HG02852 (cell line): Measurements from ENCODE around the gene SFN.
"Not testable (repeated sequence)": the region's sequence is repeated elsewhere in the genome, so short reads cannot be mapped to it uniquely, and the experiment has no call there.

ENCODE experiments used
- ATAC-seq: cut with Tn5 transposase; IDR thresholded peaks from one replicate; pipeline ENCODE4 v1.9.1; 2021; ENCODE audit warnings: mild to moderate bottlenecking, moderate library complexity; ENCODE audit not compliant: unreplicated experiment

SFN gene

GRCh38 chr1:26862781-26863684 lies at the start of gene SFN:
TSS of gene SFN (plus strand) at chr1:26863149. CDS start at chr1:26863213, 64 bp downstream.
- ATAC-seq = no peak

DNA sequence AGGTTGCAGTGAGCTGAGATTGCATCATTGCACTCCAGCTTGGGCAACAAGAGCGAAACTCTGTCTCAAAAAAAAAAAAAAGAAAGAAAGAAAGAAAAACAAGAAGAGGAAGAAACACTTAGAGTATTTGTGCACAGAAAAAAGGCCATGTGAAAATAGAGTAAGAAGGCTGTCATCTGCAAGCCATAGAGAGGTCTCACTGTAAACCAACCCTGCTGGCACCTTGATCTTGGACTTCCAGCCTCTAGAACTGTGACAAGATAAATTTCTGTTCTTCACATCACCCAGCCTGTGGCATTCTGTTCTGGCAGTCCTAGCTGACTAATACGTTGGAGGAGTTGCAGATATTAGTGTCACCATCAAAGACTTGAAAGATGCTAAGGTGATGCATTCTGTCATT lies 48.6 kb upstream of the SFN start:
- no peak for ATAC-seq

GRCh38 chr1:26814893-26815292 lies 48.1 kb upstream of the SFN start:
- ATAC-seq = no peak

- ATAC-seq = peak; percentile 91
Observed at GRCh38 chr1:26820784-26821269, 42.1 kb upstream of the SFN start.

GRCh38 chr1:26822737-26823395 lies 40.1 kb upstream of the SFN start:
- ATAC-seq = no peak

DNA sequence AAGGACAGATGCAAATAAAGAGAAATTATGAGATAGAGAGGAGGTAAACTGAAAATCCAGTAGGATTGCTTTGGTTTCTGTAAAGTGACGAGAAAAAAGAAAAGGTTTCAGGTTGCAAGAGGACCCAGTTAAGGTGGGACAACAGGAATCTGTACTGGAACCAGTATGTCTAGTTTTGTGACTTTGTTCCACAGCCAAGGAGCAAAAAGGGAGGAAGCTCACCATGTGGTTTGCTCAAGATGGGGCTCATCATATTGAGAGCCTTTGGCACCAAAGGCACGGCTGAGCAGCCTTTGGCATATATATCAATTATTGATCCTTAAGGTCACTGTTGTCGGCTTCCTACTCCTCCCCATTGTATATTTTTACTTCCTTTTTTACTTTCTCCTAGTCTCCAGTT lies 38.2 kb upstream of the SFN start:
- no peak for ATAC-seq

DNA sequence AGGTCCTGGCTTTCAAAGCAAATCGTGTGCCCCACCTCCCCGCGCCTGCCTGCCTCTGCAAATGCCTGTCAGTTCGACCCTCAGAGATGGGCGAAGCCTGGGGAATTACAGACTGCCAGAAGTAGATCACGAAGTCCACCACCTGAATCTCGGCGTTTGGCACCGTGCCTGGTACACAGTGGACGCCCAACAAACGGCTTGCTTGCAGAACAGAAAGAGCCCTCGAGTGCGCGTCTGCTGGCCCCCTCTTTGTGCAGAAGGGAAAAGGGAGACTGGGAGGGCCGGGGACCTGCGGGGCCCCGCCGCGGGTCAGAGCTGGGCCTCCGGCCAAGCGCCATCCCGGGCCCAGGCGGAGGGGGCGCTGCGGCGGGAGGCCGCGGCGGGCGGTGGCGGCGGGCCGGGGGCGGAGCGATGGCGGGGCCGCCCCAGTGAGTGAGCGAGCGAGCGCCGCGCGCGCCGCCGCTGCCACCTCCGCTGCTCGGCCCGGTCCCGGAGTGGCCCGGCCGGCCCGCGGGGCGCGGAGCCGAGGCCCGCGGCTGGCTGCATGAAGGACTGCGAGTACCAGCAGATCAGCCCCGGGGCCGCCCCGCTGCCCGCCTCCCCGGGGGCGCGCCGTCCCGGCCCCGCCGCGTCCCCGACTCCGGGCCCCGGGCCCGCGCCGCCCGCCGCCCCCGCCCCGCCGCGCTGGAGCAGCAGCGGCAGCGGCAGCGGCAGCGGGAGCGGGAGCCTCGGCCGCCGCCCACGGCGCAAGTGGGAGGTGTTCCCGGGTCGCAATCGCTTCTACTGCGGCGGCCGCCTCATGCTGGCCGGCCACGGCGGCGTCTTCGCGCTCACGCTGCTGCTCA lies 36.5 kb upstream of the SFN start, which contains the start of gene ZDHHC18:
Gene ZDHHC18 (plus strand): TSS at position 428 of the 845 bp plus-strand sequence. CDS start 117 bp downstream, at position 545.
- ATAC-seq = peak; percentile 72

DNA sequence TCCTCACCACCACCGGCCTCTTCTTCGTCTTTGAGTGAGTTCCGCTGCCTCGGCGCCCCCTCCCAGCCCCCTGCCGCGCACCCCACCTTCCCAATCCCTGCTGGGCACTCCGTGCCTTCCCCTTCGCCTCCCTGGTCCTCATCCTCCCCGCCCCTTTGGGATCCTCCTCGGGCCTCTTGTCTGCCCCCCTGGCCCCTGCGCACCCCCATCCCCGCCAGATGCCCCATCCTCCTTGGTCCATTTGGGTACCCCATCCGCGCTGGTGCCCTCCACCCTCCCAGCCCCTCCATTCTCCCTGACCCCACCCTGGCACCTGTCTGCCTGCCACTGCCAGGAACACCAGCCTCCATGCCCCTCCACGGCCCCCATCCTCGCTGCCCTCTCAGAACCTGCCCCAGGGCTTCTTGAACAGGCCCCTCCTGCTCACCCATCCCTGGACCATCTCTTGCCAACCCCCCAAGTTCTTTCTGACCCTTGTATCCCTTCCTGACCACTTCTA lies 35.8 kb upstream of the SFN start:
- ATAC-seq = no peak

- ATAC-seq = no peak
Observed at GRCh38 chr1:26827663-26828062, 35.3 kb upstream of the SFN start.

DNA sequence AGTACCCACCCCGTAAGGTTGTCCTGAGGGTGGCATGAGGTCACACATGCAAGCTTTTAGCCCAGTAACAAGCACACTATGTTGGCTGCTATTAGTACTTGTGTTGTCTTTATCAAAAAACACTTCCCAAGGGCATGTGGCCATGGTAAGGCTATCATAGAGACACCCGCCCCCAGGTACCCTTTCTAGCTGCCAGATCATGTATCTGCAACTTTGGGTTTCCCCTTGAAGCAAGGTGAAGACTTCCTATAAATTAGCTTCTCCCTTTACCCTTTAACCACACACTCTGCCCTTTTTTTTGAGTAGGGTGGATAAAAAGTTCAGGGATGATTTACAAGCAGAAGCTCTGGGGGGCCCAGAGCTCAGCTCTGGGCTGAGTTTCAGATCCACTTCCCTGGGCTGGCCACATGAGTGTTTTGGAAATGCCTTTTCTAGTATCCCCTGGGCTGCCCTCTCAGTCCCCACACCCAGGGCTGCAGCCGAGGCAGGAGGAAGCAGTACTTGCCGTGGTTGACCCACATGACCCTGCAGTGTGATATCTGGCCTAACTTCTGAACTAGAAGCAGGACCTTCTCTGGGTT lies 34.4 kb upstream of the SFN start:
- no peak for ATAC-seq

DNA sequence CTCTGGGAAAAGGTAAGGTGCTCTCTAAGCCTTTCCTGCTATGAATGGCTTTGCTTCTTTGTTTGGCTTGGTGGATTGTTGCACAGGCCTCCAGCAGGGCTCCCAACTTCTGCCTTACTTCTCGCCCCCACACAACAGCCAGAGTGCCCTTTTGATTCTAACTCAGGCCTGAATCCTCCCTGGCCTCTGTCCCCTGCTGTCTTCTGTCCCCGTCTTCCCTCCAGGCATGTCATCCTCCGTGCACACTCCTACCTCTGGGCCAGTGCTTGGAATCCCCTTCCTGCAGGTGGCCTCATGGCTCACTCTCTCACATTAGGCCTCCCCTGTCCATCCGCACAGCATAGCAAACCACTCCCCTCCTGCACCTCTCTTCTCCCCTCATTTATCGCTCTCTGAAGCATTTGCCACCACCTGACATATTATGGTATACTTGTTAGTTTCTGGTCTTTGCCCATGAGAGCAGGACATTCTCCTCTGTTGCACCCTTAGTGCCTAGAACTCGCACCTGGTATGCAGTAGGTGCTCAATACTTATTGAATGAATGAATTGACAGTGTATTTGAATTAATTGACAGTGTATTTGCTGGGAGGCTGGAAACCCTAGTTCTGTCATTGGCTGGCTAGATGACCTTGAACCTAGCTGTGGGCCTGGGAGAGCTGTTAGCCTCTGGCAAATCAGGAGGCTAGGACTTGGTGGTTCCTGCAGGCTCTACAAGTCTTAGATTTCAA lies 33.6 kb upstream of the SFN start:
- ATAC-seq = no peak

- ATAC-seq = no peak
Observed at GRCh38 chr1:26831059-26831458, 31.9 kb upstream of the SFN start.

DNA sequence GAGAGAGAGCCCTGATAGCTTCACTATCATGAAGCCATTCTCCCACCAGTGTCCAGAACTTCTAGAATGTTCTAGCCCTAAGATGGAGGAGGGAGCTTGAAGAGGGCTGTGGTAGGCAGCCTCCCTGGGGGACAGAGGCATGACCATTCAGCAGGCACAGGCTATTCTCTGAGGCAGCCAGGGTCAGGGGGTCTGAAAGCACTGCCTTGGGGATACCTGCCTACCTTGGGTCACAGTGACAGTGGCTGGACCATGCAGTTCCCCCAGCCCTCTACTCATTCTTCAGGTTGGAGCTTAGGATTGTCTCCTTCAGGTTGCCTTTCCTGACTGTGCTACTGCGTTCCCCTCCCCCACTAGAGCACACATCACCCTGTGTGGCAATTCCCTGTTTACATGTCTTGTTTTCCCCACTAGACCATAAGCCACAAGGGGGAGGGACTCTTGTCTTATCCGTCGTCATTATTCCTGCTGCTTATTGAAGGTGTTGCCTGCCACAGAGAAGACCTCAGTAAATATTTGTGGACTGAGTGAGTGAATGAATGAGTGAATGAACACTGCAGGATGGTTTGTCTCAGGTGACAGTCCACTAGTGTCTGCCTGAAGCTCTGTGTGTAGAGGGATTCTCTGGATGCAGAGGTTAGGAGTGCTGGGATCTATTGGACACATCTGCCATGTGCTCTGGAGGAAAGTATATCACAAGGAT lies 31.3 kb upstream of the SFN start:
- no peak for ATAC-seq

DNA sequence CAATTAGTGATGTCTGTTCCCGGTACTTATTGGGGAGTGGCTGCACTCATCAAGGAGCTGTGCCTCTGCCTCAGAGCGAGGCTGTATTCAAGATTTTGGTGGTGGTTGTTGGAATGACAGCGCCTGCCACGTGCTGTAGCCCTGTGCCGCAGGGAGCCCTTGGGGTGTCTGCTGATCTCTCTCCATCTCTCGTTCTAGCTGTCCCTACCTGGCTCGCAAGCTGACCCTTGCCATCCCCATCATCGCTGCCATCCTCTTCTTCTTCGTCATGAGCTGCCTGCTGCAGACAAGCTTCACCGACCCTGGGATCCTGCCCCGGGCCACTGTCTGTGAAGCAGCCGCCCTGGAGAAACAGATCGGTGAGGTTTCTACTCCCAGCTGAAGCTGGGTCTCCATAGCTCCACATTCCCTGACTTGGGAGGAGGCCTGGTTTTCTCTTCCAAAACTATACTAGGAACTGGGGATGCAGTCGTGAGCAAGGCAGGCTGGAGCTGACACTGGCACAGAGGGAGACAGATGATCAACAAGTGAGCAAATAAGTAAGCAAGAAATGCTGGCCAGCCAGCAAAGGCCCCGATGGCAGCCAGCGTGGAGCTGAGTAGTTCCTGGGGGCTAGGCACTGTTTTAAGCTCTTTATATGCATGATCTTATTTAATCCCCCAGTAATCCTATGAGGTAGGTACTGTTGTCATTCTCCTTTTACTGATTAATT lies 30.5 kb upstream of the SFN start:
- ATAC-seq = no peak

DNA sequence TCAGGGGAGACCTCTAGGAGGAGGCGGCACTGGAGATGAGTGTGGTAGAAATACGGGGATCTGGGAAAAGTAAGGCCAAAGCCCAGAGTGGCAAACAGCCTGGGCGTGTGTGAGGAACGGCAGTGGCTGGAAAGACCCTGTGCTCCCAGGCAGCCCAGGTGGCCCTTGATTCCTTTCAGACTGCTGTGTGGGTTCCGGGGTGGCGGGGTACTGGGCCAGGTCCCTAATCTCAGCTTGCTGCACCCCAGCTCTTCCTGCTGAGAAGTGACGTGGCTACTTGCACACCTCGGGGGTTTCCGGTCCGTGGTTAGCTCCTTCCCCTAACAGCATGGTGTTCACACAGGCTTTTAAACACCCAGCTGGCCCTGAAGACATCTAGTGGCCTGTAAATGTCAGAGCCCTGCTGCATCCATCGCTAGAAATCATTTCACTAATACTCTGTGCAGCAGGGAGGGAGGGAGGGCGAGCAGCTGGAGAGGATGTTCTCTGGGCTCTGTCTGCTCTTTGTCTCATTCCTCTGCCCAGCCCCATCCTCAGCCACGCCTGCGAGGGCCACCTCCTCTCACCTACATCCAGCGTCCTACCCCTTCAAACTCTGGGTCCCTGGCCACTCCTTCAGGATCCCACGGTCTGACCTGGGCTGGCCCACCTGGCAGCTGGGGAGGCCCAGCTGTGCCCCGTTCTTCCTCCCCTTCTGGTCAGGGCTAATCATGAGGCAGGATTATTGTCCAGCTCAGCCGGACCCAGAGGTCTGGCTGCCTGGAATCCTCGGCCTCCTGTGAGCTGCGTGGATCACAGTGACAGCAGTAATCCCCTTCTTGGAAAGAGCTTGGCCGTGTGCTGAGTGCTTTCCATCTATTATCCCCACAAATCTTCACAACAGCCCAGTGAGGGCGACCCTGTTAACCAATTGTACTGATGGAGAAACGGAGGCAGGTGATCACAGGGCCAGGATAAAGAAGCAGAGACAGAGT lies 29.2 kb upstream of the SFN start:
- peak; percentile 90 for ATAC-seq

DNA sequence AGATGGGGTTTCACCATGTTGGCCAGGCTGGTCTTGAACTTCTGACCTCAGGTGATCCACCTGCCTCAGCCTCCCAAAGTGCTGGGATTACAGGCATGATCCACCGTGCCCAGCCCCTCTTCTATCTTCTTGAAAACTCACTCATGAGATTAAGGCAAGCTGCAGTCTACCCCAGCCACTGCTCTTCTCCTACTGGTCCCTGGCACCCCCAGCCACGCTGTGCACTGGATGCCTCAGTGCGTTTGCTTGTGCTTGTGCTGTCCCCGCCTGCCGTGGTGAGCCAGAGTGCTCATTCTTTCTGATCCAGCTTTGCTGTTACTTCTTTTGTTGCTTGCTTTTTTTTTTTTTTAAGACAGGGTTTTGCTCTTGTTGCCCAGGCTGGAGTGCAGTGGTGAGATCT lies 25.3 kb upstream of the SFN start:
- not testable (repeated sequence) for ATAC-seq
